Measurements from ENCODE around the gene RWDD3.

RWDD3 gene

DNA sequence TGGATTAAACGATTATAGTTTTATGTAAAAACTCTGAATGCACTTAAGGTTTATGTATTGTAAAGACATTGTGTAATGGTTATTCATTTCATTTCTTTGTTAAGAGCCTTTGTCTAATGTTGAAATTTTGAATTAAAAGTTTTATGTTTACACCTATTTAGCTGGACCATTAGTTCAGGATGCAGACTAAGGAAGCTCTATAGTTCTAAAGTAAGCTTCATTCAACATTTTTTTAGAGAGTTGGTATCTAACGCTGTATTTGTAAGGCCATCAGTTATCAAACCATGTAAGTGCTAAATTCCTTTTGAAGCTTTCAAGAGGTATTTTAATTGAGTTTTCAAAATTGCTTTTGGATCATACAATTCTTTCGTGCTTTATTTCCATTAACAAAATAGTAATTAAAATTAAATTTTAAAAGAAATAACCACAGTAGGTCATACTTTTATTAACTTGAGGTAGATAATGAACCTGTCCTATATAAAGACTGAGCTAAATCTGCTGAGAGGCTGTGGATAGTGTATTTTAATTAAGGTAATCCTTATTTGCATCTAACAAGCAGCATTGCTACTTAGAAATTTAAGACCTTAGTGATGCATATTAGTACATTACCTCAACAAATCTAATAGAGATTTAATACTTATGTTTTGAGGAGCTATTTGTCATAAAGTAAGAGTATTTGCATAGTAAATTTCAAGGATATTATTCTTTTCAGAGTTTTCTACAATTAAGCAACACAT is 47.9 kb downstream of the RWDD3 start:
- DNase-seq (ENCODE audit: low read depth in 1 of 2, low spot score in 1 of 2), result no peak

DNA sequence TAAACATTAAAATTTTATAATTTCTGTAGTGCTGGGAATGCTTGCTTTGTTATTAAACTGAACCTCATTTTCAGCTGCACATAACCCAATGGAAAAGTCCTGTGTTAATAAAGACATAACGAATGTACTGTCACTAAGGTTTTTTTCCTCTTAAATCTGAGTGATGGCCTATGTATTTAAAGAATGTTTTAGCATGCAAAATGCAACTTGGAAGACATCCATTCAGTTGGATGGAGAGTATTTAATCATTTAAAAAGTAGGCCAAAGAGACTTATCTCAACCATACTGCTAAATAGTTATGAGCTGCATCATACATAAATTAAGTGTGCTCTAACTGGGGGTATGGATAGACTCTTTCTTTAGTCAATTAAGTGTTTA is 48.5 kb downstream of the RWDD3 start:
- DNase-seq (ENCODE audit: low read depth in 1 of 2, low spot score in 1 of 2), result no peak

DNA sequence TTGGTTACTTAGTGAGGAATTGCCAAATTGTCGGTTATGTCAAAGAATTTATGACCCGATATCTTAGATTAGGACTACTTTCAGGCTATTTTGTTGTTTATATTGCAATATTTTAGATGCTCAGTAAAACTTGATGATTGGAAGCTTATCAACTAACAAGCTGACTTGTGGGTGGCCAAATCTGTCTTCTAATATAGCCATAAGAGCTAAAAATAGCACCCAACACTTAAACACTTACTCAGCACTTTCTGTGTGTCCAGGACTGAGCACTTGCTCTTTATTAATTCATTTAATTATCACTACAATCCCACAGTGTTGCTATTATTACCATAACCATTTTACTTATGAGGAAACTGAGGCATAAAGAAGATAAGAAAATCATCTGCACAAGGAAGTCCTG is 50.4 kb downstream of the RWDD3 start:
- no peak for DNase-seq (ENCODE audit: low read depth in 1 of 2, low spot score in 1 of 2)

DNA sequence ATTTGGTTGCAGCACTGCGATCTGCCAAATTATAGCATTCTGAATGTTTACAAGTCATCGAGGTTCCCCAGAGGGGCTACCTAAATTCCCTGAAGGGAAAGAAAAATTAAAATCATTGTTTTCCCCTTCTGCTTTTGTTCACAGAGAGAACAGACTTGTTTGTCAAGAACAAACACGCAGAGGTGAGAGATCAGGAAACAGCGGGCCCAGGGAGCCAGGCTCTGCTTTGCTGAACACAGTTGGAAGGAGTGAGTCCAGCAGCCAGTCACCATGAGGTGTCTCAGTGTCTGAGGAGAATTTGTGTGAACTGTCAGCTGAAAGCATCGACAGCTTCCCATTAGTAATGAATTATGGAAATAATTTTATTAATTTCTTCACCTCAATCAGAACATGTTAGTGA is 52.5 kb downstream of the RWDD3 start:
- DNase-seq (ENCODE audit: low read depth in 1 of 2, low spot score in 1 of 2), result no peak

DNA sequence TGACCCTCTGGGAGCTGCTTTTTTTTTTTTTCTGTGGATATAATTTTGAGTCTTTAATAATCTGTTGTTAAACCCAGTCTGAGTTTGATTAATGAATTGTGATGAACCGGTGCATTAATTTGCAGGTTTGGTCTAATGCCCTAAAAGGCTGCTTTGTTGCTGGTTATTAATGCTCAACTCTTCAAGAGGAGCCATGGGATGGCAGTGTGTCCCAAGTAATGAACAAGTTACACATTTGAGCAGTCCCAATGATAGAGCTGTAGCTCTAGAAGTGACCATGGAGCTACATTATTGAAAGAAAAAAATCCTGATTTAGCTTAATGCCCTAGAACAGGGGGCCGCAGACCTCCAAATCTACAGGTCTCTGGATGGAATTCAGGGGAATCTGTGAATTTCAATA is 53.1 kb downstream of the RWDD3 start:
- DNase-seq (ENCODE audit: low read depth in 1 of 2, low spot score in 1 of 2), result no peak

DNA sequence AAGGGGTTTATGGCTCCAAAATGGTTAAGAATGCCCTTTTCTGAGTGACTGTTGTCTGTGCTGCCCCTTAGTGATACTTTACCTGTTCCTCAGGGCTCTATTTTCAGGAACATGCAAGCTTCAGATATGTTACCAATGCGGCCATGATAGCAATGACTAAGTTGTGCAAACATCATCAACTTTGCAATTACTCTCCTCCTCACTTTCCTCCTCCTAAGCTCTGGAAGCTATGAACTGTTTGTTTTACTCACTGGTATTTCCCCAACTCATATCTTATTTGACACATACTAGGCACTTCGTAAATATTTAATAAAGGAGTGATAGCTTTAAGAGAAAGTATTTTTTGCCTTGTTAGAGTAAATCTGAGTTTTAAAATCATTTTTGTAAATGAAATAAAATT is 53.8 kb downstream of the RWDD3 start:
- no peak for DNase-seq (ENCODE audit: low read depth in 1 of 2, low spot score in 1 of 2)

Measured in activated T-helper 1 cell treated with anti-CD3 and anti-CD28 coated beads, Interleukin-2, amount 50 U/mL, for 16 hours (primary cell).